SK-N-MC (cell line): ENCODE measurements around the gene MAN2B2.

ENCODE experiments used
- EZH2 ChIP-seq: fragments of 200-600 bp; sonication (generic); IDR thresholded peaks from one replicate; pipeline ENCODE4 v1.6.1; 2017; ENCODE audit warnings: antibody characterized with exemption
- POLR2AphosphoS5 ChIP-seq: IDR thresholded peaks from 2 replicates; pipeline ENCODE4 v1.6.1; 2012; ENCODE audit warnings: mild to moderate bottlenecking, low read depth, low read length, borderline replicate concordance

- TF ChIP-seq EZH2: no peak
- no peak for TF ChIP-seq POLR2AphosphoS5
Measured at GRCh38 chr4:6592804-6593563, 18.0 kb downstream of the MAN2B2 start.
